Measurements from ENCODE around the gene ENAH.

The ENAH gene

DNA sequence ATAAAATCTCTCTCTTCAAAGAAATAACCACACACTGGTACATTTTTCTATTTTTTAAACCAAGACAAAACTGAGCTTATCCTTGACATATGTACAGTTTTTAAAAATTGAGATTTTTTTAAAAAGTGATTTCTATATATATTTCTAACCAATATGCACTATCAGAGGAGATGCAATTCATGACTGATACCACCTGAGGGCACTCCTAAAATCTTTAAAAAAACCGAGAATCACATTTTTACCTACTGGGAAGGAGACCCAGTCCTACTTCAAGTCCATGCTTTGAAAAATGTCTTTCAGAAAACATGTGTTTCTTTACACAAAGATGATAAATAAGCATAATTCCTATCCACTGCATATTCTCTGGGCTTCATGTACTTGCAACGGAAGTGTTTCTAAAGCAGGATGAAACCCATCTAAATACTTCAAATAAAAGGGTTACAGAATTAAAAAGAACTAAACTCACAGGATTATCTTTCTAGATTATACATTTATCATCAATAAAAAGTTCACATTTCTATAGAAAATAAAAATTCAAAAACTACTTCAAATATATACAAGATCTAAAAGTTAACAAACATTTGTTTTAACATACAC lies 98.6 kb downstream of the ENAH start:
- DNase-seq: peak; percentile 10

DNA sequence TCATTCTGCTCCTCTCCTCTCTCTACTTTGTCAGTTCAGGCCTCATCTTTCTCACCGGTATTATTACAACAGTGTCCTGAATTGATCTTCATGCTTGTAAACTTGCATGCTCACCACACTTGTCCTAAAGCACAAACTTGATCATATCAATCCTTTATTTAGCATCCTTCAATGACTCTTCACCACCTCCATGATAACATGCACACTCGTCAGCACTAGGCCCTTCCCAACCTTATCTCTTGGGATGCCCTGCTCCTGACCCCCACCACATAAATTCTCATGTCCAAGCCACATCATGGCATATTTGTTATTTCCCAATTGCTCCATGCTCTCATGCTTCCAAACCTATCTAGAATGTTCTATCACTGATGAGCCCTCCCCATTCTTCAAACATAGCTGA lies 103.1 kb downstream of the ENAH start:
- DNase-seq: no peak

DNA sequence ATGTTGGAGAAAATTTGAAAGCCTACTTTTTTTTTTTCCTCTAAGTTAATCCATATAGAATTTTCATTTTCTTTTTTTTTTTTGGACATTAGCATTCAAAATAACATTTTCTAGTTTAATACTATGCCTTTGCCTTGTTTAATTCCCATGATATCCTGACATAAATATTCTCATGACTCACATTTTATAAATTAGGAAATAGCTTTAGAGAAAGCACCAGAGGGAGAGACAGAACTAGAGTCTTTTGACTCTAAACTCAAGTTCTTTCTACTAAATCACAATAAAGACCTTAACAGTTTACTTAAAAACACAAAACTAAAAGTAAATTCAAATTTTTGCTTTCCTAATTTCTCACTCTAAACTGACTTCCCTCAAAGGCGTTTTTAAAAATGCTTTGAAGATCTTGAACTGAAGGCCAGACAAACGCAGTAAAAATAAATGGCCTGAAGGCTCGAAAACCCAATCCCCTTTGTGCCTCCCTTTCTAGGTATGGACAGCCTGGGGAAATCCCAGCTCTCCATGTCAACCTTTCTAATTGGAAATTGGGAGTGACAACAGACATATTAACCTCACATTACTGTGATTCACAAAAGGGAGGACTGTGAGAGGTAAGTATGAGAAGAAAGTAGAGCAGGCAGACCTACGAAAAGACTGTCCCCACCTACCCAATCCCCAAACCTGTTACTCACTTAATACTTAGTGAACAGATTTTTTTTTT lies 104.6 kb downstream of the ENAH start:
- no peak for DNase-seq

DNA sequence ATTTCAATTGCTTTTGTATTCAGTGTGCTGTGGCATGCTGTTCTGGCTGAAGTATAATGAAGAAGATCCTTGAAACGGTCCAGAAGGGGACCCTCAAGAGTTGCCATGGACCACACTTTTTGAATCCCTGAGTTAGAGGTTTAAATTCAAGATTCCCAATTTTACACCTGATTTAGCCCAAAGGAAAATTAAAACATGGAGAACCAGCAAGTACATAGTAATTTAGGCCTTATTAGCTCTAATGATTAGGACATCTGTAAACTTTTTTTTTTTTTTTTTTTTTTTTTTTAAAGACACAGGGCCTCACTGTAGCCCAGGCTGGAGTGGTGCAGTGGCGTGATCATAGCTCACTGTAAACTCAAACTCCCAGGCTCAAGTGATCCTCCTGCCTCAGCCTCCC lies 107.3 kb downstream of the ENAH start:
- DNase-seq: no peak

DNA sequence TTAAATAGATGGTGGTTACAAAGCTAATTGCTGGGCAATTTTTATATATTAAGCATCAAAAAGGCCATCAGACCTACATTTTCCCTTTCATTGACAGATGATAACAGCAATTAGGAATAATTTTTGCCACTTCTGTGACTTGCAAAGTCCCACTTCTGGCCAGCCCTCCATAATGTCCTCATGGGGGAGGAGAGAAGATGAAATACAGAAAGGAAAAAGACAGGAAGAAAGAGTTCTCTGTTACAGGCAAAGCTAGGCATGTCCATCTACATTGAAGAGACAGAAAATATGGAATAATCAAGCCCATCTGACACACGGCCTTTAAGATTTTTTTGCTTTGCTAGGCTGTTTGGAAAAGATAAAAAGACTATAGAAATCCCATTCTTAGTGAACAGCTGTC lies 108.0 kb downstream of the ENAH start:
- no peak for DNase-seq

DNA sequence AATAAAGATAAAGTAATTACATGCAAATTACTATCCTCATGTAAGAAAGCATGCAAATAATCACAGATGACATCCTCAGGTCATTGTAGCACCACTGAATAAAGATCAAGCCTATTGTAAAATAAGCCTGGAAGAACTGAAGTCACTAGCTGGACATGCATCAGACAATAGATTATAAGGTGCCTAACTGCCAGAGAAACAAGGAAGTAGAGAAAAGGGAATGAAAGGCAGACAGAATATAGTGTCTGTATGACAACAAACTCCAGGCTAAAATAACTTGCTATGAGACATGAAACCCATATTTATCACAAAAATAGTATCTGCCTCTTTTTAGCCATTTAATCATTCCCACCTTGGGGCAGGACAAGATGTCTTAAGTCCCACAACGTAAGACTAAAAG lies 108.7 kb downstream of the ENAH start:
- DNase-seq: no peak

DNA sequence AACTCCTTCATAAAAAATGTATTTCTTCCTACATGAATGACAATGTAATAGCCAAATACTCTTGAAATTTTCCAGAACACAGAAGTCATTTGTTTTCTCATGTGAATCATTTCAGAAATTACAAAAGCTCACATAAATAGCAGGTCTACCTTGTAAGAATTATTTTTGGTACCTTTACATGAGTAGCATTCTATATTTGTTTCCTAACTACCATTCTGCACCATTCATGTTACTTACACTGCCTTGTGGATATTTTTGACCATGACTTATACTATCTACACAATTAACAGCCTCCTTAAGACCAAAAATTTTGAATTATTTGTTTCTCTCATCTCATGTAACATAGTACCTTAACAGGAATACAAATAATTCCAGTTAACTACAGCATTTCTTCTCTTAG lies 109.6 kb downstream of the ENAH start:
- no peak for DNase-seq

DNA sequence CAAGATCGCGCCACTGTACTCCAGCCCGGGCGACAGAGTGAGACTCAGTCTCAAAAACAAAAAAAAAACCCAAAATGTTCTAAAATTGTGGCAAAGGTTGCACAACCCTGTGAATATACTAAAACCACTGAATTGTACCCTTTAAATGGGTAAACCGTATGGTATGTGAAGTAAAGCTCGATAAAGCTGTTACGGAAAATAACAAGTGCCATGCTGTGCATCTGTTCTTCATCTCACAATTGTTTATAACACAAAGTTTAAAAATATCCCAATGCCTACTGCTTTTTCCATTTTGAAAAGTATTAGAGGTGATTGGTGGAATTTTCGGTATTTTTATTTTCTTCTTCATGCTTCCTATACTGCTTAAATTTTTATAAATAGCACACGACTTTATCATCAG lies 111.5 kb downstream of the ENAH start:
- no peak for DNase-seq

DNA sequence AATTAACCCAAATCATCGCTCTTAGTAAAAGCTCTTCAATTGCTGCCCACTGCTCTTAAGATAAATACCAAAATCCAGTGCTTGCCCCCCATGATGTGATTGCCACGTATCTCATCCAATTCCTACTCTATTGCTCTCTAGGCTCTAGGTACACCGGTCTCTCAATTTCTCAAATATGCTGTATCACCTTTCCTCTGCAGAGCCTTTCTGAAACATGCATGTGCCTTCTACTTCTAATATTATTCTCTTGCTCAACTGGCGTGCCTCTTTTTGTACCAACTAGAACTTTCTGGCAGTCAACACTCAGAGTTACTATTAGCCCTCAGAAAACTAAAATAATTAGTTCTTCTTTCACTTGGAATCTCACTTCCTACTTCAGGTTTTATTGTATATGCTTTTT lies 113.3 kb downstream of the ENAH start:
- DNase-seq: no peak

DNA sequence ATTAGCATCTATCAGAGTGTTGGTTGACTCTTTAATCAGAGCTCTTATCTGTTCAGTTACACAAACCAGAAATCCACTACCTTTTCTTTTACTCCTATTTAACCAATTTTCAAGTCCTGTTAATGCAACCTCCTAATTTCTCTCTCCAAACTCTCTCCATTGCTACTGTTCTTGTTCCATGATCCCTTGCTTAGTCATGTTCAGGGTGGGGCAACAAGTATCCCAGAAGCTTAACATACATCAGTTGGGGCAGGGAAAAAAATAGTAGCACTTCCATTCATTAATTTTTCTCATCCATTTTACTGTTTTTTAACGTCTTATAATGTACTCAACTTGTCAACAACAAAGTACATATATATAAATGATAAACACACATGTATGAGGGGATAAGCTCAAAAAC lies 113.9 kb downstream of the ENAH start:
- DNase-seq: no peak

DNA sequence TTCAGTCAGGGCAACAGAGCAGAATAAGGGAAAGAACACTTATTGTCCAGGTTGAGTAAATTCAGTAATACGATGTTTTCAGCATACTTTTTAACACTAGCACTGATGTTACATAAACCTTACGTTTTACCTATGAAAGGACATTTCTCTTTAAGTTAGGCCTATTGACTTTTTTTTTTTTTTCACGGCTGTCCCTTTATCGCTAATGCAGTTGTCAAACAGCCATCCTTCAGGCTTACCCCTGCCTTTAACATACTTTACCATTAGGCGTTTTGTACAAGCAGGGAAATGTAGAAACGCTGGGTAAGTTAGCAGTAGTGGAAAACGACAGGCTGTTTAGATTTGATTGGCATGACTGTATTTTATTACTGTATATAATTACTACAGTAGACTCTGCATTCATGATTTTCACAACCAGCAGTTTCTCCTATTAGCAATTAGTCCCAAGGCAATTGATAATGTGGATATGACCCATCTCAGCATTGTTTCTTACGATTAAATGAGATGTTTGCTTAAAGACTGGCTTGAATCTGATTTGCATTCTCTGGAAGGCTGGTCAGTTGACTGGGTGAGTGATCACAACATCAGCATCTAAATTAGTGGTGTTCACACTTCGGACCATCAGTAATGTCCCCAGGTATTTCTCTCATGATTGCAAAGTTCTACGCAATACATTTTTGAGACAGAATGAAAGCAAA lies 115.2 kb downstream of the ENAH start:
- DNase-seq: no peak

DNA sequence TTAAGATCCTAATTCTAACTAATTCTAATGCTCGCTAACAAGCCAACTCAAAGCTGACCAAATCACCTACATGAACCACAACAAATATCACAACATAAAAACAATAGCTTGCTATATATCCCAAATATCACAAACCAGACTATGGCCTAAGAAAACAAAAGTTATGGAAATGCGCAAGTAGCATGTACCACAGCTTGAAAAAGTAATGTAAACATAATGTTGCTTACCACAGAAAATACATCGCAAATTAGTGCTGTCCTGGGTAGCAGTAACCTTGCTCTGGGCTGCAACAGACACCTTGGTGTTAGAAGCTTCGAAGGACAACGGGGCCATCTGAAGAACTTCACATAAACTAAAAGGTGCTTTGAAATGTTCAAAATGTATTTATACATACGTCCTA lies 117.6 kb downstream of the ENAH start:
- DNase-seq: no peak

DNA sequence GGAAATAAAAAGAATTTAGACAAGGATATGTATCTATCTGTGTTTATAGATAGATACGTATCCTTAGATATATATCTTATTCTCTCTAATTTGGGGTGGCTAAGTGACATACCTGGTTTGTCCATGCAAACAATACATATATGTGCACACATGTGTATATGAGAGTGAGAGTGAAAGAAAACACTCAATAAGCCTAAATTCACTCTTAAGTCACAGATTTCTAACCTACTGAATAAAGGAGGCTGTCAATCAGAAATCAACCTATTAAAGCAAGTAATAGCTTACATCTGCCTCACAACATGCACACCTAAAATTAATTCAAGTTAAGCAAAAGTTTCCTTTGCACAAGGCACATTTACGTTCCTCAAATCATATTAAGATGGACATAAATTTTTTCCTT lies 118.2 kb downstream of the ENAH start:
- no peak for DNase-seq

DNA sequence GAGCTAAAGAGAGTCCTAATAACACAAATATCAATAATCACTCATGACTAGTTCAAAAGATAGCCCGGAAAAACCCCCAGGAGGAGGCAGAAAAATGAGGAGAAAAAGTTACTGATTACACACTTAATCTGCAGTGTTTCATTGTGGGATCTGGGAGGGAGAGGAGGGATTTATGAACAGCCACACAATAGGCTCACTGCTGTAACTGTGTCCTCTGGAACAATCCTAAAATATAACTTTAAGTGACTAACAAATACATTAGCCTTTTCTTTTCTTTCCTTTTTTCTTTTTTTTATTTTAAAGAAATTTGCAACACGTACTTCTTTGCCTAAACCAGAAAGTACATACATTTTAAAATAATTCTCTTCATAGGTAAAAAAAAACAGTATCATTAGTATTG lies 118.8 kb downstream of the ENAH start:
- no peak for DNase-seq

DNA sequence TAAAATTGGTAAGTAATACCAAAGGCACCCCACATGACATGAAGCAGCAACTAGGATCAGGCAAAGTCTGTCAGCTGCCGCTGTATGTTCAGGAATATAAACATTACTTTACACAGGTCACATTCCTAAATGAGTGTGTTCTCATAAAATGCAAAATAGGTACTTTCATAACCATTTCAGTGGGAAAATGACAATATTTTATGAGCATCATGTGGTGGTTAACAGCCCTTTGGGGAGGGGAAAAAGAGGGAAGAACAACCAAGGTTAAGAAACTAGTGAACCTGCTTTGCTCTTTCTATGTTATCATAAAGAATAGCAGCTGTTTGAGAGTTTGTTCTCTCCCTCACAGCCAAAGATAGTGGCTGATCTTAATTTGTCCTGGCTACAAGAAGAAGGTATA lies 119.7 kb downstream of the ENAH start:
- no peak for DNase-seq

DNA sequence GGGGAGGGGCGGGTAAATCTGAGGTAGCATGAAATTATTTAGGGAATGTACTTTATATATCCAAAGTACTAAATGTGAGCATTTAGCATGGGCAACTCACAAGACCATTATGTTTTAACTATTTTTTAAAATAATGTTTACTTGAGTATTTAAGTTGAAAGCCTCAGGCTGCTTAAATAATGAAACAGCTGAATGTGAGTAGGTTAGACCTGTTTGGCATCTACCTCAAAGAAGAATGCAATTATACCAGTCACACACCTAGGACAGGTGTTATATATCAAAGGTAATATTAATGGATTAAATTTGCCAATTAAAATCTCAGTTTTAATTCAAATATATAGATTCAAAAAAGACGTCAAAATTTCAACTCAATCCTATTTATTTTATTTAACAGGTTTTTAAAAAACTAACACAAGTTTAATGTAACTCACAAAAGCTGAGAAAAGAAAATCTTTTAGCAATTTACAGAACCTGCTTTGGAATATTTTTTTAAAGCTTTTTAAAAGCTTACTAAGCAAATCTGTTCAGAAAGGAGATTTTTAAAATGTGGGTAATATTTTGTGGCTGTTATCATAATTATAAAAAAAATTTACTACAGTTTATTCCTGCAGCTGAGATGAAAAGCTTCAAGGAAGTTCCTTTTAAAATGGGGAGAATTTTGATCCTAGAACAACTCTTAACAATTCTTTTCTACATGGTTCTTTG lies 120.5 kb downstream of the ENAH start:
- DNase-seq: no peak

DNA sequence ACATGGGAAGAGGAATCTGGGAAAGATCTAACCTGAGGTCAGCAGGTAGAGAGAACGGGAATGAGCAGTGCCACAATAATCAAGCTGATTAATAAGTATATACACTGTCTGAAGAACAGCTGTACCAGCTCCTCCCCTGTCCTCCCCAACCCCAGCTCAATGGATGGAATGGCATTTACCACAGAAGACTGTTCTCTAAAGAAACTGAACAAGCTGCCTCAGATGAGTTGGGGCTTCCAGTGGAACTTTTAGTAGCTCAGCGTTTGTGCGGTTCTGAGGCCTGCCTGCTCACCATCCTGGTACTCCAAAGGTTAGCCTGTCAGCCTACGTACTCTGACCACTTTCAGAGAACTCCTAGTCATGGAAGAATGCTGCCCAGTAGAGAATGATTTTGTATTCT lies 123.2 kb downstream of the ENAH start:
- DNase-seq: no peak

DNA sequence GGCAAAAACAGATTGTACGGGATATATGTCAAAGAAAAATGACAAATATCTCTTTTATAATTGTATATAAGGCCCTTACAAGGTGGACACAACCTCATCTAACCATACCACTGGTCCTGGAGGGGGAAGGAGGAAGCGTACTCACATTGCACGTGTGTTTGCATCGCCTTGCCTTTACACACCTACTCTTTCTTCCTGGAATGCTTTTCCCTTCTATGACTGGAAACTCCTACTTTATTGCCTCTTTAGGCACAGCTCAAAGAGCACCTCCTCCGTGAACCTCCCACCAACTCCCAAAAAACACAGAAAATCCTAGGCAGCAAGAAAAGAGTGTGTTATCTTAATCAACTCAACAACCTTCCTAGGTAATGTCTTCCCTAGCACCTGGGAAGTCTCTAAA lies 125.3 kb downstream of the ENAH start:
- no peak for DNase-seq

DNA sequence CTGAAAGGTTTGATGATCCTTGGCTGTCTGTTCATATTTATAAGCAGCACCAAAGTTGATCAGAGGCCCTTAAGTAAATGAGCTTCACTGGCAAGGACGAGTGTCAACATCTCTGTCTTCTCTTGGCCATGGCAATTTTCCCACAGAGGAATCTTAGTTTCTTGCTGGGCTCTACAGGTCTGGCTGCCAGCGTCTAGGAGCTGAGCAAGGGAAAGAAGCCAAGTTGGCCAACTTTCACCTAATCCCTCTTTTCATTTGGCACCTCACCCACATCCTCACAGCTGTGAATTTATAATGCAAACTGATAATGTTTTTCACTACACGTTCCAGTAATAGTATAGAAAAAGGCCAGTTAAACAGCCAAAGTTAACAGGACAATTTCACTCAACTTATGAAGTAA lies 126.0 kb downstream of the ENAH start:
- no peak for DNase-seq

DNA sequence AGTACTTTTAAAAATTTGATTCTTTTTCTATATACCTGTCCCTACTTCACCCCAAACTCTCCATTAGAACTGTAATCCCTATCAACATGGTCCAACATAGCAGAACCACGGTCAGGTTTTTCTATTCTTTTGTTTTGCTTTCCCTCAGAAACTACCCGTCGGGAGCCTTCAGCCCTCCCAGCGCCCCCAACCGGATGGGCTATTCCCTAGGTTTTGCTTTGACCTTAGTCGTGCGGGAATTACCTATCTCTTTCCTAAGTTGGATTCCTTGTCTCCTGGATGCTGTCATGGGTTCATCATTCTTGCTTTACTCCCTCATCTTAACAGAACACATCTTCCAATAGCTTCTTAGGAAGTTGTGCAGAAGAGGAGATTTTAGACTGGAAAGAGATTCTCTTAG lies 127.5 kb downstream of the ENAH start:
- DNase-seq: no peak

DNA sequence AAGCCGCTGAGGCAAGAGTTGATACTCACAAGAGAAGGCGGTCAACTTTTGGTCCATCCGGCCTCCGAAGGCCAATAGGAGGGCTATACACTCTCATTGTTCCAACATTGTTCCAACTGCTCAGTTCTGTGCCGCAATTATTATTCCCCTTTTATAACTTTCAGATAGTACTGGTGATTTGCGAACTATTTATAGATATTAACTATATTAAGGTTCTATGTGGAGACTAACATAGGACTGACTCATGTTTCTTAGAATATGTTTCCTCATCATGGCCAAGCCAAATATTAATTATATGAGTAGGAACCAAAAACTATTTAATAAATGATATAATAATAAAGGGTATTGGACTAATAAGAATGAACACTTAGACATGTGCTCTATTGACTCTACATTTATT lies 128.4 kb downstream of the ENAH start:
- DNase-seq: no peak

DNA sequence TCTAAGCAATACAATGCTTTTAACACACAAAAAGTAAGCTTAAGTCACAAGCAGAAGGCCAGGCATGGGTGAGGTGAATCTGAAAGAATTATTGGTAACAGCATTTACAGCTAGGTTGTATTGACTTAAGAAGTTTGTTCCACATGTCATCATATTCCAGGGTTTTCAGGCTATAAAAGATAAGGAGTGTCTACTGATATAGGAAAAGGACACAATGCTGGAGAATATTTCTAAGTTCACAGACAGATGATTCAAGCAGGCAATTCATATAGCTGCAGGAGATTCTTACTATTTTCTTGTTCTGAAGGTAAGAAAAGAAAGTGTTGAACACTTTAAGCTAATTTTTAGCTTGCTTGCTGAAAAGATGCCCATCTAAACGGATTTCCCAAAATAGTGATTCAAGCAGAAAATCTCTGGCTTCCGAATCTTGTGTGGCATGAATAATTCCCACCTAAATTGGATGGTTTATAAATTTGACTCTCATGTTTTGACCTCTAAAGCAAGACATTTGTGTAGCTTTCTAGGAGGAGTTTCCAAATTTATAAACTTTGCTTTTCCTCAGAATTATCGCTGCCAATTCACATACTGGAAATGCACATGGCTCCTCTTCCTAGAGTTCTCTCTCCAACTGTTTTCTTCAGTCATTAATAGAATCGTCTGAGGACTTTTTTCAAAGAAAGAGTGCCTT lies 129.5 kb downstream of the ENAH start:
- no peak for DNase-seq

DNA sequence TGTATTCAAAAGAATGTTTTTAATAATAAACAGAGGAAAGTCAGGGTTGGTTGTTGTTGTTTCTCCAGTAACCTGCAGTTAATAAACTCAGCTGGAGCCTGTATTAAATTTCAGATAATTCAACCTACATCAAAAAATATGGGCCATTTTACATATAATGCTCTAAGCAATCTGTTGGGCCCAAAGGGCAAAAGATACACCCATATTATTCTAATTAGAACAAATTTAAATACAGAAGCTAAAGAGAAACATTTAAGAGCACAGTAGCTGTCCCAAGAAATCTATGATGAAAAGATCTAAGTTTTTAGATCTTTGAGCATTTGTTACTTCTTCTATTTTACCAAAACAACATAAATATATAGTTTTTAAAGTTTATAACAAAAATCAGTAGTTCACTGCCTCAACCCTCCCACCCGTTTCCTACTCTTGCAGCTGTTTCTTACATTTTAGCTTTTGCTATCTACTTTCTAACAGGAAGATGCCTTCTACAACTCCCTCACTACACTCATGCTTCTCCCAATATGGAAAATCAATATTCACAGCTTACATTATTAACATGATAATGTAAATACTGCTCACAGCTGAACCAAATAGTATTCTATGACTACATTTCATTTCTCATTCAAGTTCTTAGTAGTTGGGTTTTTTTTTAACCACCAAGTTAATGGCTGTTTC lies 130.2 kb downstream of the ENAH start:
- DNase-seq: no peak

All from NCI-H2107 (cell line).